BLaER1 (cell line): ENCODE results near the gene TMCO4.

Experiments used
- H3K27ac ChIP-seq: shearing (Covaris generic); formaldehyde crosslinking; 2 replicates; pipeline ENCODE4 v1.8.1; 2022
- H3K27me3 ChIP-seq: shearing (Covaris generic); formaldehyde crosslinking; 2 replicates; pipeline ENCODE4 v1.8.1; 2022
- H3K36me3 ChIP-seq: shearing (Covaris generic); formaldehyde crosslinking; 2 replicates; pipeline ENCODE4 v1.8.1; 2022
- H3K4me1 ChIP-seq: shearing (Covaris generic); formaldehyde crosslinking; 2 replicates; pipeline ENCODE4 v1.8.1; 2022
- H3K4me2 ChIP-seq: shearing (Covaris generic); formaldehyde crosslinking; 2 replicates; pipeline ENCODE4 v1.8.1; 2022
- H3K4me3 ChIP-seq: shearing (Covaris generic); formaldehyde crosslinking; 2 replicates; pipeline ENCODE4 v1.8.1; 2022
- H3K9ac ChIP-seq: shearing (Covaris generic); formaldehyde crosslinking; 2 replicates; pipeline ENCODE4 v1.8.1; 2022
- H3K9me3 ChIP-seq: shearing (Covaris generic); formaldehyde crosslinking; 2 replicates; pipeline ENCODE4 v1.8.1; 2022
- H4K20me1 ChIP-seq: shearing (Covaris generic); formaldehyde crosslinking; 2 replicates; pipeline ENCODE4 v1.8.1; 2022
- Cebpa-rat ChIP-seq: shearing (Covaris generic); IDR thresholded peaks from 2 replicates; pipeline ENCODE4 v1.8.1; 2022

The TMCO4 gene

DNA sequence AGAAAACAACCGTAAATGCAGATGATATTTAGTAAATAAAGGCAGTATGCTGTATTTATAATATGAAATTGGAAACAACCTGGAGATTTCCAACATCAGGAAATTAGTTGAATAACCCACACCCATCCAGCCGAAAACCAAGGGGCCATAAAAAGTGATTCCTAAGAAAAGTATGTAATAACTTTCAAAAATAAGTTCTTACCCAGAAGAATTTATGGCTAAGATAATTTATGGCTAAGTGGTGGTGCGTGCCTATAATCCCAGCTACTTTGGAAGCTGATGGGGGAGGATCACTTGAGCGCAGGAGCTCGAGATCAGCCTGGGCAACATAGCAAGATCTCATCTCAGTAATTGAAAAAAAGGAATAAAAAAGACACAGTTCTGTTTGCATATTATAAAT, 43.2 kb downstream of the TMCO4 start:
- no peak overlapping the region for H3K27ac ChIP-seq
- no peaks in the 10 kb centered on the region for H3K27me3 ChIP-seq
- H3K9ac ChIP-seq, result no peak overlapping the region
- peak overlapping the region; percentile 42 for H3K4me2 ChIP-seq
- H3K36me3 ChIP-seq, result peaks cover 35% of the 10 kb centered on the region
- no peaks in the 10 kb centered on the region for H3K9me3 ChIP-seq
- no peak overlapping the region for H3K4me3 ChIP-seq
- TF ChIP-seq Cebpa-rat, result no peak
- peaks cover 19% of the 10 kb centered on the region; the same call in 1 of the 2 replicates for H4K20me1 ChIP-seq
- peaks cover 55% of the 10 kb centered on the region for H3K4me1 ChIP-seq

DNA sequence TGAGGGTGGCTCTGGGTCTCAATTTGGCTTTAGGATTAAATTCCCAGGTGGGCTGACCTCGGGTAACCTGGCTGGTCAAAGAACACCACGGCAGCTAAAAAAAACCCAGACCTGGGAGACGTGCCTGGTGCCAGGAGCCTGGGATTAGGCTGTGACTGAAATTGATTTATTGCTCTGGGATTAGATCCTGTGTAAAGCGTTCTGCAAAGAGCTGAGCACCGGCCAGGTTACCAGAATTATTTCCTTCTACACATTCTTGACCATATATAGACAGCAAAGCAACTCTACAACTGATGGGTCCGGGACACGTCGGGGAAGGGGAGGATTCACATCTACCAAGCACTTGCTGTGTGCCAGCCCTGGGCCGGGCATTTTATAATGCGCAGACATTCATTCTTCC, 45.2 kb downstream of the TMCO4 start:
- Histone ChIP-seq H3K4me2 (no peak overlapping the region), H4K20me1 (peaks cover 17% of the 10 kb centered on the region; the same call in 1 of the 2 replicates), H3K9ac (no peak overlapping the region), H3K4me3 (no peak overlapping the region), H3K9me3 (no peaks in the 10 kb centered on the region), H3K4me1 (peaks cover 49% of the 10 kb centered on the region), H3K27me3 (no peaks in the 10 kb centered on the region), H3K36me3 (peaks cover 55% of the 10 kb centered on the region), H3K27ac (no peak overlapping the region)
- TF ChIP-seq Cebpa-rat, result no peak

DNA sequence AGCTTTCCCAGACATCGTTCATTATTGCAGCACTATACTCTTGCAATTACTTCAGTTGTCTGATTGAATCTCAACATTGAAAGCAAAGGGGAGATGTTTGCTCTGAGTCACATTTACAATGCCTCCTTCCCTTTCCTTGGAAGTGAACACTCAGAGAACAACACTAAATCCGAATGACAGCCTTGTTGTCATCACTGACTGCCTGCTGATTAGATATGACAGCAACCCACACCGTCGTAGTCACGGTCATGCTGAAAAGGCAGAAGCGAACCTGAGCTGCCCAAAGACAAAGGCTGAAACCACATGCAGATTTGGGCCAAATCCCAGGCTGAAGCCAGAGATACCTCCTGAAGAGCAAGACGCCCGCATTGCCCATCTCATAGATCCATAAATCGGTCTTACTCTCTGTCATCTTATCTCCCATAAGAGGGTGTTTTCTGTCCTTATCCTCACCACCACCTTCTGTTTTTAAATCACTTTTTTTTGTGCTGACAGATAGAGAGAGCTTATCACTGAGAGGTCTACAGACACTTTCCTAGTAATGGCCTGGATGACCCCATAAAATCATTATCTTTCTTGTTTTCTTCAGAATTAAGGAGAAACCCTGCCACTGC, 47.5 kb downstream of the TMCO4 start:
- no peak overlapping the region for H3K4me2 ChIP-seq
- no peak overlapping the region for H3K4me3 ChIP-seq
- no peaks in the 10 kb centered on the region for H4K20me1 ChIP-seq
- H3K9me3 ChIP-seq, result no peaks in the 10 kb centered on the region
- no peaks in the 10 kb centered on the region for H3K27me3 ChIP-seq
- H3K36me3 ChIP-seq, result peaks cover 76% of the 10 kb centered on the region
- TF ChIP-seq Cebpa-rat, result no peak
- no peak overlapping the region for H3K27ac ChIP-seq
- H3K4me1 ChIP-seq, result peaks cover 26% of the 10 kb centered on the region
- no peak overlapping the region for H3K9ac ChIP-seq

DNA sequence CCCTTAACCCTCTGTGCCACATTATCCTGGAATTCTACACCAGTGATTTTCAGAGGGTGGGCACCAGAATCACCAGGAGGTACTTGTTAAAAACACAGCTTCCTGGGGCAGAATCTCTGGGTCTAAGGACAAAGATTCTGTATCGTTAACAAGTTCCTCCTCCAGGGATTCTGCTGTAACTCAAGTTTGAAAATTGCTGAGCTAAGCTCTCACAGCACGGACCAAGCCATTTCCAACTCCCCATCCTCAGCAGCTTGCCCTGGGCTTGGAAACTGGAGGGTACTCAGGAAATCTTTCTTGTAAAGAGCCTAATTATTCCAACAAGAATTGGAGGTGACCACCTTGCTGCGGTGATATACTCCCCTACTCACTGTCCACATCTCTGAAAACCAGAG, 48.8 kb downstream of the TMCO4 start:
- H3K4me2 ChIP-seq, result no peak overlapping the region
- H3K27ac ChIP-seq, result no peak overlapping the region
- no peaks in the 10 kb centered on the region for H3K27me3 ChIP-seq
- no peak overlapping the region for H3K9ac ChIP-seq
- no peak for TF ChIP-seq Cebpa-rat
- peaks cover 86% of the 10 kb centered on the region for H3K36me3 ChIP-seq
- H3K4me1 ChIP-seq, result peaks cover 13% of the 10 kb centered on the region
- no peak overlapping the region for H3K4me3 ChIP-seq
- no peaks in the 10 kb centered on the region for H4K20me1 ChIP-seq
- H3K9me3 ChIP-seq, result no peaks in the 10 kb centered on the region

DNA sequence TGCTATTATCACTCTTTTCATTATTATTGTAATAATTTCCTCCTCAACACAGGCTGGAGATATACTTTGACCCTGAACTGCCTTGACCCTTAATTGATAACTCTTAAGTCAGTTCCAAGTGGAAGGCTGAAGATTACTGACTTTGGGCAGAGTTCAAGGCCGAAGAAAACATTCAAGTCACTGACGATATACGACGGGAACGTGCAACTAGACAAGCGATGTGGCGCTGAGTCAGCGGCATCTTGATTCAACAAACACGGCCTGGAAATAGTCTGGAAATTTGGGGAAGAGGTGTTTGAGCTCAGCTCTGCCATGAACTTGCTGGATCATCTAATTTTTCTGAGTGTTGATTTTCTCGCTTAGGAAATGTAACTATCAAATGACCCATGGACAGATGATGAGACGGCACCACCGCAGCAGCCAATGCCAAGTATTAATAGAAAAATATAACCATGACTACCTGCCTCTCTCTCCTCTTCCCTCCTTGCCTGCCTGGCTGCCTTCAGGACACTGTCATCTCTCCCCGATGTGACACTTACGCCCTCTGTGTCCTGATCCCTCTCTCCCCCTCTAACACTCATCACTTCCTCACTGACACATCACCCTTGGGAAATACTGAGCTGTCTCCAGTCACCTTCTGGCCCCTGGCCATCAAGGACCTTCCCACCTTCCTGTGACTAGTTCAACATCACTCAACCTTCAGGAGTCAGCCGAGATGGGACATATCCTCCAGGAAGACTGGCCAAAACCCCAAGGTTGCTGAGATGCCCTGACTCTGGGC, 49.4 kb downstream of the TMCO4 start:
- H3K9ac ChIP-seq, result no peak overlapping the region
- no peak overlapping the region for H3K27ac ChIP-seq
- peaks cover 86% of the 10 kb centered on the region for H3K36me3 ChIP-seq
- H3K27me3 ChIP-seq, result no peaks in the 10 kb centered on the region
- H3K4me1 ChIP-seq, result peaks cover 7% of the 10 kb centered on the region; the same call in 1 of the 2 replicates
- H4K20me1 ChIP-seq, result no peaks in the 10 kb centered on the region
- H3K4me2 ChIP-seq, result no peak overlapping the region
- H3K4me3 ChIP-seq, result no peak overlapping the region
- TF ChIP-seq Cebpa-rat, result no peak
- no peaks in the 10 kb centered on the region for H3K9me3 ChIP-seq

DNA sequence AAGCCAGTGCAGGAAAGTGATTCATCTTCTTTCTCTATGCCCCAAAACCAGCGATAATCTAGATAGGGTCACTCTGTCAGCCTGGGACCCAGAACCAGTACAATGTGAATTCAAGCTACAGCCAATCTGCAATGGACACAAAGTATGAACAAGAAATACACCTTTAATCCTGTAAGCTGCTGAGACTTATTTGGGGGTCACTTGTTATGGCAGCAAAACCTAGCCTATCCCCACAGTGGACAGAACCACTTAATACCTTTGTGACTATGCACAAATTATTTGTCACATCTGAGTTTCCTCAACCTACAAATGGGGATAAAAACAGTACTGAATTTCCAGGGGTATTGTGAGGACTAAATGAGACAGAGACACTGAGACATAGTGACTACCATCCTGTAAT, 50.0 kb downstream of the TMCO4 start:
- Histone ChIP-seq H3K4me1 (peaks cover 5% of the 10 kb centered on the region; the same call in 1 of the 2 replicates), H3K27ac (no peak overlapping the region), H3K9me3 (no peaks in the 10 kb centered on the region), H3K4me2 (no peak overlapping the region), H4K20me1 (no peaks in the 10 kb centered on the region), H3K9ac (no peak overlapping the region), H3K27me3 (no peaks in the 10 kb centered on the region), H3K4me3 (no peak overlapping the region), H3K36me3 (peaks cover 82% of the 10 kb centered on the region)
- TF ChIP-seq Cebpa-rat, result no peak

DNA sequence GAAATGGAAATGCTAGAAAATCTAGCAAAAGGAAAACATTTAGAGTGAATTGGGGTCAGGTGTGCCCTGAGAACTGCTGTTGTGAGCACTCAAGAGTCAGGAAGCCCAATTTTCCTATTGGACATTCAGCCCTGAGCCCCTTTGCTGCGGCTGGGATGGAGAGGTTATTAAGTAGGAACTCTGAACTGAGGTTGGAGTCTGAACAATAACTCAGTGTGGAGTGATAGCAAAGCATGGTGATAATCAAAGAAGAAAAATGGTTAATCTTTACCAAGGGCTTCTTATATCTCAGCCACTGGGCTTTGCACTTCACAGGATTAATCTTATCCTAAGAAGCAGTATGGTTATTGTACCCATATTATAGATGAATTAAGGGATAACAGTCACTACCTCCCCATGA, 52.0 kb downstream of the TMCO4 start:
- H3K9ac ChIP-seq, result no peak overlapping the region
- H3K4me2 ChIP-seq, result no peak overlapping the region
- no peaks in the 10 kb centered on the region for H3K27me3 ChIP-seq
- H3K27ac ChIP-seq, result no peak overlapping the region
- no peaks in the 10 kb centered on the region for H3K4me1 ChIP-seq
- no peaks in the 10 kb centered on the region for H4K20me1 ChIP-seq
- no peak overlapping the region for H3K4me3 ChIP-seq
- no peak for TF ChIP-seq Cebpa-rat
- peaks cover 77% of the 10 kb centered on the region for H3K36me3 ChIP-seq
- H3K9me3 ChIP-seq, result no peaks in the 10 kb centered on the region

DNA sequence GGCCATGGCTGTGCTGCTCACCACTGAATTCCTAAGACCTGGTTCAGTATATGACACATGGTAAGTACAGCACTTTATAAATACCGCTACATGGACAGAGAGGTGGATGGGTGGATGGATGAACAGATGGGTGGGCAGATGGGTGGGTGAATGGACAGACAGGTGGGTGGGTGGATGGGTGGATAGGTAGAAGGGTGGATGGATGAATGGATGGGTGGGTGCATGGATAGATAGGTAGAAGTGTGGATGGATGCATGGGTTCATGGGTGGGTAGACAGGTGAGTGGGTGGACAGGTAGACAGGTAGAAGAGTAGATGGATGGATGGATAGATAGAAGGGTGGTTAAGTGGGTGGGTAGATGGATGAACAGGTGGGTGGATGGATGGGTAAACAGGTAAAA, 54.8 kb downstream of the TMCO4 start:
- no peak overlapping the region for H3K9ac ChIP-seq
- TF ChIP-seq Cebpa-rat, result no peak
- H3K27ac ChIP-seq, result no peak overlapping the region
- H3K4me1 ChIP-seq, result no peaks in the 10 kb centered on the region
- peaks cover 75% of the 10 kb centered on the region for H3K36me3 ChIP-seq
- no peaks in the 10 kb centered on the region for H3K9me3 ChIP-seq
- no peaks in the 10 kb centered on the region for H4K20me1 ChIP-seq
- no peaks in the 10 kb centered on the region for H3K27me3 ChIP-seq
- H3K4me3 ChIP-seq, result no peak overlapping the region
- H3K4me2 ChIP-seq, result no peak overlapping the region

DNA sequence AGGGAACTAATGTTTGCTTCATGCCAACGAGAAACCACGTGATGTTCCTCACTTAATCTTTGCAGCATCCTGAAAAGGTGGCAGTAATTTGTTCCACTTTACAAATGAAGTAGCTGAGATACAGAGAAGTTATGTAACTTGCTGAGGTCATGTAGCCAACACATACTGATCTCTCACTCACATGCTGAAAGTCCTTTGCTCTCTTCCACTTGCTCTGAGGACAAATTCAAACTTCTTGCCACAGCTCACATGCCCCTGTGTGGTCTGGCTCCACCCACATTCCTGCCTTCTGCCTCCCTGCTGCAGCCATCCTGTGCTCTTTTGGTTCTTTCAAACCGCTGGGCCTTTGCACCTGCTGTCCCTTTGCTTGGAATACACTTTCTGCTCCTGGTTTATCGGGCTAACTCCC, 55.4 kb downstream of the TMCO4 start:
- Histone ChIP-seq H3K4me3 (no peak overlapping the region), H3K27ac (no peak overlapping the region), H3K9ac (no peak overlapping the region), H4K20me1 (no peaks in the 10 kb centered on the region), H3K27me3 (no peaks in the 10 kb centered on the region), H3K9me3 (no peaks in the 10 kb centered on the region), H3K4me2 (no peak overlapping the region), H3K36me3 (peaks cover 74% of the 10 kb centered on the region), H3K4me1 (no peaks in the 10 kb centered on the region)
- TF ChIP-seq Cebpa-rat, result no peak

DNA sequence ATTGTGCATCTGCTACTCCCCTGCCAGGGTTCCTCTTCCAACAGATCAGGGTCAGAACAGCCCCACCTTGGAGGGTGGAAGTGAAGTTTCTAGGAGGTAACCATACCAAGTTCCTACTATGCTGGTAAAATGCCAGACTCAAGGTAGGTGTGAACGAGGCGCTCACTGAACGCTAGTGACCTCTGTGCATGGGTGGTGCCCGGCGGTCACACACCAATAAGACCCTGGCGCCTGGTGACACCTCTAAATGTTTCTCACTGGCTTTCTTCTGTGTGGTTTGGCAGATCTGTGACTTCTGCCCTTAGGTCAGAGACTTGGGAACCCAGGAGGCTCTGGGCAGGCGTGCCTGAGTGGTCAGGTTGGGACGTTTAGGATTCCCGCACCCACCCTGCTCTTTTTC, 55.9 kb downstream of the TMCO4 start:
- Histone ChIP-seq H3K4me3 (no peak overlapping the region), H3K4me1 (no peaks in the 10 kb centered on the region), H3K9me3 (no peaks in the 10 kb centered on the region), H3K27me3 (no peaks in the 10 kb centered on the region), H4K20me1 (no peaks in the 10 kb centered on the region), H3K4me2 (no peak overlapping the region), H3K27ac (no peak overlapping the region), H3K9ac (no peak overlapping the region), H3K36me3 (peaks cover 68% of the 10 kb centered on the region)
- no peak for TF ChIP-seq Cebpa-rat
